Astrocyte of the cerebellum (primary cell): Measurements from ENCODE around the gene MCM3.

Experiments used
- DNase-seq: peaks from one replicate; pipeline ENCODE4 v3.0.0-alpha.2; 2011; ENCODE audit warnings: low read depth
- H3K4me3 ChIP-seq: 2 replicates; pipeline ENCODE4 v1.5.1; 2011; ENCODE audit warnings: mild to moderate bottlenecking, low read depth, low read length, moderate library complexity
- CTCF ChIP-seq: IDR thresholded peaks from 2 replicates; pipeline ENCODE4 v1.5.1; 2012; ENCODE audit warnings: low read length, low read depth, moderate library complexity, mild to moderate bottlenecking; ENCODE audit errors: missing control alignments
- in situ Hi-C: cut with HindIII; loops from 2 replicates; pipeline ENCODE4 v1.10.0; 2017; ENCODE audit warnings: low sequenced_read_pairs

The MCM3 gene

GRCh38 chr6:52312461-52312860 is 27.9 kb upstream of the MCM3 start:
- no peak overlapping the region for H3K4me3 ChIP-seq
- no peak for TF ChIP-seq CTCF
- no peak for DNase-seq
- in situ Hi-C loops = no loop called here

DNA sequence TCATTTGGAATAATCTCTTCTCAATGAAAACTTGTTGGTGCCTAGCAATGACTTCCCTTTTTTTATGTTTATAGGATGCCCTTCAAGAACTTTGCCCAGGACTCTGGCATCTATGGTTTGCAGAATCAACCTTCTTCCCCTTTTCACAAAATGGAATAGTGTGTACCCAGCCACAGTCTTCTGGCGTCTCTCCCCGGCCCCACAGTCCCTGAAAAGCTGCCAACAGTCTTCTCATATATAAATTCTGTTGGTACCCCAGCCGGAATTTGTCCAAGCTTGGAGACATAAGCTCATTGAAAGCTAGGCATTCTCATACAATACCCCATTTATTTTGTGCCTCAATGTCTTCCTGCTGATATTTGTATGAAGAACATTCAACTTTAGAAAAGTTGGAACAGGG is 26.4 kb upstream of the MCM3 start:
- no peak for TF ChIP-seq CTCF
- in situ Hi-C loops = no loop called here
- no peak for DNase-seq
- H3K4me3 ChIP-seq = no peak overlapping the region

- DNase-seq = no peak
- no peak overlapping the region for H3K4me3 ChIP-seq
- no peak for TF ChIP-seq CTCF
- in situ Hi-C loops = no loop called here
These were observed 23.4 kb upstream of the MCM3 start for GRCh38 chr6:52307900-52308372.

DNA sequence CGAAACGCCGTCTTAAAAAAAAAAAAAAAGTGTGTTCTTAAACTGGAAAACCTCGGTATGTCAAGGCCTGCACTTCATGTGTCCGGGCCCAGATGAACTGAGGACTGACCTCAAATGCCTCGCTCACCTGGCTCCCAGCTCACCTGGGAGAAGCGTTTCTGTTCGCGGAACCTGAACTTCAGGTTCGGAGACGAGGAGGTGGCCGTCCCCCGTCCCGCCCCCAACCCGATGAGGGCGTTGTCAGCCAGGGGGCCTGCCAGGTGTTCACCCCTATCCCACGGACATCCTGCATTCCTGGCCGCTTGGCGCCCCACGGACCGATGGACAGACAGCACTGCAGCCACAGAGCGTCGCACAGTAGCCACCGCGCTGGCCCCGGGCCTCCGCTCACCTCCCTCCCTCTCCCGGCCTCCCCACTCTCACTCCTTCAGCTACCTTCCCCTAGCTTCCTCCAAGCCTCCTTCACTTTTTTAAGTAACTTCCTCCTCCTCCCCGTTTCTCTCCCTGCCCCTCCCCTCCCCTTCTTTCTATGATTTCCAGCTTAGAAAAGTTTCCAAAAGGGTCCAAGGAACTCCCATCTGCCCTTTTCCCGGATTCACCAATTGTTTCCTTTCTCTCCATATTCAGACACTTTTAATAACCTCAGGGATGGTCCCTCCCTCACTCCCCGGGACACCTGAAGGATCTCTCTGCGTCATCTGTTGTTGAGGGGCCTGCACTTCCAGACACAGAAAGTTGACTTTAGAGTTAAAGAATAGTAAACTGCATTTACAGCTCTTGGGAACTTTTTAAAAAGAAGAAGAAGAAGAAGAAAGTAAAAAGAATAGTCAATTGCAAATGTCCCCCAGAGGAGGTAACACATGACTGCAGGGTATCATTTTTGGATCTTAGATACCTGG is 22.7 kb upstream of the MCM3 start:
- in situ Hi-C loops = no loop called here
- H3K4me3 ChIP-seq = no peak overlapping the region
- no peak for TF ChIP-seq CTCF
- no peak for DNase-seq

GRCh38 chr6:52305948-52306767 is 21.6 kb upstream of the MCM3 start:
- in situ Hi-C loops = no loop called here
- DNase-seq = no peak

More at GRCh38 chr6:52305948-52306767, 21.6 kb upstream of the MCM3 start:
- no peak overlapping the region for H3K4me3 ChIP-seq
- no peak for TF ChIP-seq CTCF
